Spleen (tissue), 7 donors: ENCODE data around the gene PRKG1.

Experiments used
- CTCF ChIP-seq, 11 experiments: fragments of 200-600 bp in 7 of 11; fragments of 450-650 bp in 4 of 11; sonication (generic) in 4 of 11; IDR thresholded peaks in 8 of 11; conservative IDR thresholded peaks in 3 of 11; 1 replicate in 7 of 11; 2 replicates in 4 of 11; pipeline versions ENCODE4 v1.4.0 to v1.8.0; 2016 to 2021; ENCODE audit warnings: antibody characterized with exemption in 11 of 11, inconsistent platforms in 4 of 11, mild to moderate bottlenecking in 1 of 11
- POLR2AphosphoS5 ChIP-seq, 3 donors: sonication (generic); formaldehyde crosslinking; IDR thresholded peaks; one replicate each; pipeline ENCODE4 v1.5.1; 2017; ENCODE audit warnings: antibody characterized with exemption in 3 of 3
- donor health status: DM: no; HTN: no; CAD: no; lungs with moderate emphysema.
- donor health status: DM: no; HTN: no; CAD: no.
- donor health status: DM: no; HTN: no; CAD: no.

GRCh38 chr10:51227897-51228713 is 153.8 kb downstream of the PRKG1 start:
- no peak for TF ChIP-seq POLR2AphosphoS5 (IDR thresholded peaks at IDR 0.05)
- no peak for TF ChIP-seq CTCF (IDR thresholded peaks at IDR 0.05 in 8 of 11, conservative IDR thresholded peaks at IDR 0.05 in 3 of 11)
